Trophoblast cell (in vitro differentiated cells and primary cell): ENCODE data around the gene FGD2.
A peak's percentile ranks its signal among the peaks of the same experiment; 100 is the strongest.

Experiments used
- DNase-seq, 2 donors: peaks; one replicate each; pipeline ENCODE4 v3.0.0-alpha.2; 2016
- H2AFZ ChIP-seq: 2 replicates; pipeline ENCODE4 v1.6.1; 2013; ENCODE audit warnings: low read length, moderate library complexity, mild to moderate bottlenecking; ENCODE audit not compliant: insufficient read depth, poor library complexity
- H2AK5ac ChIP-seq: 2 replicates; pipeline ENCODE4 v1.6.1; 2013; ENCODE audit warnings: mild to moderate bottlenecking, low read length
- H2BK120ac ChIP-seq: 2 replicates; pipeline ENCODE4 v1.6.1; 2013; ENCODE audit warnings: low read length, mild to moderate bottlenecking, moderate library complexity; ENCODE audit not compliant: insufficient read depth, poor library complexity
- H2BK12ac ChIP-seq: 2 replicates; pipeline ENCODE4 v1.6.1; 2013; ENCODE audit warnings: mild to moderate bottlenecking, low read length, moderate library complexity
- H2BK5ac ChIP-seq: 2 replicates; pipeline ENCODE4 v1.6.1; 2013; ENCODE audit warnings: low read length, low read depth, moderate library complexity, mild to moderate bottlenecking; ENCODE audit not compliant: poor library complexity
- H3K14ac ChIP-seq: 2 replicates; pipeline ENCODE4 v1.6.1; 2013; ENCODE audit warnings: mild to moderate bottlenecking, low read length
- H3K18ac ChIP-seq: 2 replicates; pipeline ENCODE4 v1.6.1; 2013; ENCODE audit warnings: mild to moderate bottlenecking, low read length
- H3K23ac ChIP-seq: 2 replicates; pipeline ENCODE4 v1.6.1; 2013; ENCODE audit warnings: low read length
- H3K27ac ChIP-seq: 2 replicates; pipeline ENCODE4 v1.5.1; 2013; ENCODE audit warnings: low read depth, mild to moderate bottlenecking, inconsistent platforms, low read length, moderate library complexity
- H3K27me3 ChIP-seq: 2 replicates; pipeline ENCODE4 v1.6.1; 2013; ENCODE audit warnings: inconsistent platforms, mild to moderate bottlenecking, low read length, moderate library complexity; ENCODE audit not compliant: insufficient read depth
- H3K36me3 ChIP-seq, 2 experiments: 1 replicate in 1 of 2; 2 replicates in 1 of 2; pipeline ENCODE4 v1.6.1; 2013; ENCODE audit warnings: low read length in 2 of 2, mild to moderate bottlenecking in 2 of 2, moderate library complexity in 1 of 2; ENCODE audit not compliant: insufficient read depth in 2 of 2, control insufficient read depth in 1 of 2
- H3K4ac ChIP-seq: 2 replicates; pipeline ENCODE4 v1.6.1; 2013; ENCODE audit warnings: low read depth, mild to moderate bottlenecking, low read length, moderate library complexity
- H3K4me1 ChIP-seq, 2 experiments: 1 replicate in 1 of 2; 2 replicates in 1 of 2; pipeline ENCODE4 v1.6.1; 2013; ENCODE audit warnings: low read length in 2 of 2, mild to moderate bottlenecking in 2 of 2, moderate library complexity in 1 of 2; ENCODE audit not compliant: insufficient read depth in 2 of 2, control insufficient read depth in 1 of 2
- H3K4me2 ChIP-seq: 2 replicates; pipeline ENCODE4 v1.6.1; 2013; ENCODE audit warnings: inconsistent platforms, mild to moderate bottlenecking, low read length, moderate library complexity
- H3K4me3 ChIP-seq: 2 replicates; pipeline ENCODE4 v1.5.1; 2013; ENCODE audit warnings: mild to moderate bottlenecking, low read depth, low read length, inconsistent platforms
- H3K79me1 ChIP-seq: one replicate; pipeline ENCODE4 v1.6.1; 2013; ENCODE audit warnings: low read length
- H3K79me2 ChIP-seq: 2 replicates; pipeline ENCODE4 v1.6.1; 2013; ENCODE audit warnings: low read length, mild to moderate bottlenecking; ENCODE audit not compliant: control insufficient read depth, insufficient read depth, poor library complexity
- H3K9ac ChIP-seq: 2 replicates; pipeline ENCODE4 v1.6.1; 2013; ENCODE audit warnings: mild to moderate bottlenecking, low read length
- H3K9me3 ChIP-seq: 2 replicates; pipeline ENCODE4 v1.6.1; 2013; ENCODE audit warnings: low read depth, mild to moderate bottlenecking, control low read depth, inconsistent platforms, low read length; ENCODE audit not compliant: insufficient read depth
- H4K12ac ChIP-seq: 2 replicates; pipeline ENCODE4 v1.6.1; 2013; ENCODE audit warnings: low read depth, mild to moderate bottlenecking, low read length, moderate library complexity
- H4K8ac ChIP-seq: 2 replicates; pipeline ENCODE4 v1.6.1; 2013; ENCODE audit warnings: low read depth, mild to moderate bottlenecking, low read length, moderate library complexity
- H4K91ac ChIP-seq: one replicate; pipeline ENCODE4 v1.6.1; 2013; ENCODE audit warnings: low read depth, mild to moderate bottlenecking, low read length, moderate library complexity
- WGBS: extraction: QIAGEN DNeasy Blood & Tissue Kit; methylation state at CpG from one replicate; pipeline ENCODE4 v1.1.7; 2013; ENCODE audit warnings: missing lambda C conversion rate; ENCODE audit not compliant: insufficient read length, insufficient coverage; ENCODE audit errors: extremely low coverage; 5-methylcytosine and 5-hydroxymethylcytosine counted together

Gene FGD2

DNA sequence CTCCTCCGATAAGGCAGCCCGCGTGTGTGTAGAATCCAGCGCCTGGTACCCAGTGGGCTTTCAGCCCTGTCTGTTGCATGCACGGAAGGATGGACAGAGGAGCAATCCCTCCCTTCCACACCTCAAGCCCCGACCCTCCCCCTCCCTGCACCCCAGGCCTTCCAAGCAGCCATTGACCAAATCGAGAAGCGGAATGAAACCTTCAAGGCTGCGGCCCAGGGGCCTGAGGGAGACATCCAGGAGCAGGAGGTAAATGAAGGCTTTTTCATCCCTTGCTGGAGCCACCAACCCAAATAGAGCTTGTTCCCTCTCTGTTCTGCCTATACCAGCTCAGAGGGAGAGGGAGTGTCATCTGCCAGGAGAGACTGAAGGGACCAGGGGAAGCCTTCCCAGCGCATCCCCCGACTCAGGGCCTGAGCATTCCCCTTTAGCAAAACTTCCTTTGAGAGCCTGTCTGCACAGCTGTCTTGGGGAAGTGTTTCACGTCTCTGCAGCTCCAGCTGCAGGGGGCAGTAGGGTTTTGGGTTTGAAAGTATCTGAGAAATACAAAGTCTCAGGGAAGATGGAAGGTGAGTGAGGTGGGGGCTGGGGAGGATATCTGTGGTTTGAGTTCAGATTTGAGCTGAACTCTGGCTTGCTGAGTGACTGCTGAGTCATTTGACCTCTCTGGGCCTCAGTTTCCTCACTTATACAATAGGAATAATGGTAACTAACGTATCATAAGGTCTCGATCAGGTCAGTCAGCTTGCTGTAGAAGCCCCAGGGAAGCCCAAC lies 16.1 kb downstream of the FGD2 start:
- no peaks in the 10 kb centered on the region for H3K4me1 ChIP-seq
- WGBS, result no CpG with 5 or more reads among the region's 14 CpGs
- H4K8ac ChIP-seq, result no peak overlapping the region
- no peak overlapping the region for H3K4ac ChIP-seq
- H3K14ac ChIP-seq, result no peak overlapping the region
- no peaks in the 10 kb centered on the region for H3K79me2 ChIP-seq
- H2BK12ac ChIP-seq, result no peak overlapping the region
- H3K9ac ChIP-seq, result no peak overlapping the region
- H4K12ac ChIP-seq, result no peak overlapping the region
- no peak overlapping the region for H2BK120ac ChIP-seq
- no peak overlapping the region for H3K27ac ChIP-seq
- H3K4me2 ChIP-seq, result no peak overlapping the region
- H3K27me3 ChIP-seq, result no peaks in the 10 kb centered on the region
- DNase-seq, result peak in 1 of 2 donors; percentile 43
- no peak overlapping the region for H2BK5ac ChIP-seq
- no peak overlapping the region for H3K4me3 ChIP-seq
- peaks cover 5% of the 10 kb centered on the region for H3K9me3 ChIP-seq
- no peak overlapping the region for H2AK5ac ChIP-seq
- H3K36me3 ChIP-seq, result no peaks in the 10 kb centered on the region
- H3K23ac ChIP-seq, result no peak overlapping the region
- H4K91ac ChIP-seq, result no peak overlapping the region
- no peak overlapping the region for H2AFZ ChIP-seq
- H3K79me1 ChIP-seq, result no peaks in the 10 kb centered on the region
- no peak overlapping the region for H3K18ac ChIP-seq

DNA sequence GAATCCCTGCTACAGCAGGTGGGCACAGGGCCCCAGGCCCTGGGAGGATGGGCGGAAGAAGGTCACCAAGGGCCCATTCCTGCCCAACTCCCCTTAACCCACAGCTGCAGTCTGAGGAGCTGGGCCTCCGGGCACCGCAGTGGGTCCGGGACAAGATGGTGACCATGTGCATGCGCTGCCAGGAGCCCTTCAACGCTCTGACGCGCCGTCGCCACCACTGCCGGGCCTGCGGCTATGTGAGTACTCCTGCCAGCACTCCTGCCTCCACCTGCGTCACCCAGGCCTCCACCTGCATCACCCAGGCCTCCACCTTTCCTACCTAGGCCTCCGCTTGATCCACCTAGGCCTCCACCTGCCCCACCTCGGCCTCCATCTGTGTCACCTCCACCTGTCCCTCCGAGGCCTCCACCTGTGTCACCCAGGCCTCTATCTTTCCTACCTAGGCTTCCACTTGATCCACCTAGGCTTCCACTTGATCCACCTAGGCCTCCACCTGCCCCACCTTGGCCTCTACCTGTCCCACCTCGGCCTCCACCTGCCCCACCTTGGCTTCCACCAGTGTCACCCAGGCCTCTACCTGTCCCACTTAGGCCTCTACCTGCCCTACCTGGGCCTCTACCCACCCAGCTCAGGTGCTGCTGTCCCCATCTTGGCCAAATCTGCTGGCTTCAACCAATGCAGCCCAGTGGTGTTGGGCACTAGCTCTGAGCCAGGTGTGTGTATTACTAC lies 16.8 kb downstream of the FGD2 start:
- H3K4ac ChIP-seq, result no peak overlapping the region
- H2BK120ac ChIP-seq, result no peak overlapping the region
- H4K8ac ChIP-seq, result no peak overlapping the region
- H2AFZ ChIP-seq, result no peak overlapping the region
- no peak overlapping the region for H2AK5ac ChIP-seq
- no peaks in the 10 kb centered on the region for H3K27me3 ChIP-seq
- no peaks in the 10 kb centered on the region for H3K4me1 ChIP-seq
- H3K4me3 ChIP-seq, result no peak overlapping the region
- H4K91ac ChIP-seq, result no peak overlapping the region
- H3K9me3 ChIP-seq, result peaks cover 5% of the 10 kb centered on the region
- no peak overlapping the region for H3K27ac ChIP-seq
- H3K14ac ChIP-seq, result no peak overlapping the region
- WGBS, result no CpG with 5 or more reads among the region's 17 CpGs
- no peak overlapping the region for H3K9ac ChIP-seq
- DNase-seq, result no peak
- H3K36me3 ChIP-seq, result no peaks in the 10 kb centered on the region
- H3K18ac ChIP-seq, result no peak overlapping the region
- H3K23ac ChIP-seq, result no peak overlapping the region
- no peak overlapping the region for H2BK12ac ChIP-seq
- no peaks in the 10 kb centered on the region for H3K79me2 ChIP-seq
- no peak overlapping the region for H3K4me2 ChIP-seq
- H4K12ac ChIP-seq, result no peak overlapping the region
- no peak overlapping the region for H2BK5ac ChIP-seq
- H3K79me1 ChIP-seq, result no peaks in the 10 kb centered on the region

DNA sequence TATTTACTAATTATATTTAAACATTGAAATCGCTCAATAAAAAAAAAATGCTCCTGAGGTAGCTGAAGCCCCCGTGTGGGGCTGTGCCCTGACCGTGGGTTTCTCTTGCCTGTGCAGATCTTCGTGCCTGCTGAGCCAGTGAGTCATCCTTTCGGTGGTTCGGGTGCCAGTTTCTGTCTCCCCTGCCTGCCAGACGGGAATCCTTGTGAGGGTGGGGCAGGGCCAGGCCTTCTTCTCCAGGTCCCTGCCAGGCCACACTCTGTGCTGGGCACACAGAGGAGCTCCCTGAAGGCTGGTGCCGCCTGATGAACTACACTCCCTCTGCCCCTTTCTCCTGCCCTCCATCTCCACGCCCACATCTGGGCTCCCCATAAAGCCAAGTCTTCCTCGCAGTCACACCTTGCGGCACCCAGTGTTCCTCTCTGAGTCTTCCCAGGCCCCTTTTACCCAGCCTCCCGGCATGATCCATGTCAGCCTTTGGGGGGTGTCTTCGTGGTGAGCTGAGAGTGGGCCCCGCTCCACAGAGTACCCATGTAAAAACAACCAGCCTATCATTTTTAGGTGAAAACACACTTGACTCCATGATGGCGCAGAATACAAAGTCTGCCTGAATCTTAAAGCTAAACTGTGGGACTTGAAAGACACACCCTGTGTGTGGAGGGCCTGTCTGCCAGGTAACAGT lies 19.3 kb downstream of the FGD2 start:
- Histone ChIP-seq H2BK120ac (no peak overlapping the region), H3K18ac (no peak overlapping the region), H3K9me3 (peaks cover 5% of the 10 kb centered on the region), H3K23ac (no peak overlapping the region), H2BK5ac (no peak overlapping the region), H3K14ac (no peak overlapping the region), H3K4ac (no peak overlapping the region), H3K79me1 (no peaks in the 10 kb centered on the region), H3K4me3 (no peak overlapping the region), H3K9ac (no peak overlapping the region), H2AK5ac (no peak overlapping the region), H3K27ac (no peak overlapping the region), H4K12ac (no peak overlapping the region), H2AFZ (no peak overlapping the region), H3K4me1 (no peaks in the 10 kb centered on the region), H3K27me3 (no peaks in the 10 kb centered on the region), H3K36me3 (no peaks in the 10 kb centered on the region), H4K91ac (no peak overlapping the region), H3K4me2 (no peak overlapping the region), H3K79me2 (no peaks in the 10 kb centered on the region), H4K8ac (no peak overlapping the region), H2BK12ac (no peak overlapping the region)
- whole genome bisulfite sequencing, result no CpG with 5 or more reads among the region's 15 CpGs
- DNase-seq, result no peak

DNA sequence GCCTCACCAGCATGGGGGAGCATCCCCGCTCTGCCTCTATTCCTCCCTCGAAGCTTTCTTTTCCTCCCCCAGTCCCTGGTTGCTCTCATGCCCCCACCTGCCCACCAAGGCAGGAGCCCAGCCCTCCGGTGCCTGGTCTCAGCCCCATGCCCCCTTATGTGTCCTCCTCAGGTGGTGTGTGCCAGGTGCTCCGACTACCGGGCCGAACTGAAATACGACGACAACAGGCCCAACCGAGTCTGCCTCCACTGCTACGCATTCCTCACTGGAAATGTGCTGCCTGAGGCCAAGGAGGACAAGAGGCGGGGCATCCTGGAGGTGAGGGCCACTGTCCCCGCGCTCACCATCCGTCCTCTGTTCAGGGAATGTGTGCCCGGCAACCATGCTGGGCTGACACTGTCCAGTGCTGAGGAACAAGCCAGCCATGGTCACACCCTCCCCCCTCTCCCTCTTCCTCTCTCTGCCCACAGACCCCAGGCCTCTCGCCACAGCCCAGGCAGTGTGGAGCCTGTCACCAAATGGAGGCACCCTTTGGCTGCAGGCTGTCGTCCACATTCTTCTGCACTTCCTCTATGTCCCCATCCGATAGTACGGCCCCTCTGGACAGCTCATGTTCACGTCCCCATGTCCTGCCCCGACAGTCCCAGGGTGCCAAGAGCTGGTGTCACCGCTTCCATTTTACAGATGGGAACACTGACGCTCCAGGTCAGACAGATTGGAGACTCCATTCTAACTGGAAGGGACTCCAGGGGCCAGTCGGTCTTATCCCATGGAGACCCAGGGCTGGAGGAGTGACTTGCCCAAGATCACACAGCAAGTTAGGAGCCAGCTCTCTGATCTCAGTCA lies 20.4 kb downstream of the FGD2 start:
- Histone ChIP-seq H3K79me1 (no peaks in the 10 kb centered on the region), H3K4me2 (no peak overlapping the region), H2AK5ac (no peak overlapping the region), H3K14ac (no peak overlapping the region), H3K9me3 (peaks cover 5% of the 10 kb centered on the region), H3K4ac (no peak overlapping the region), H4K8ac (no peak overlapping the region), H2AFZ (no peak overlapping the region), H3K36me3 (no peaks in the 10 kb centered on the region), H2BK120ac (no peak overlapping the region), H2BK5ac (no peak overlapping the region), H3K4me1 (no peaks in the 10 kb centered on the region), H3K18ac (no peak overlapping the region), H3K27ac (no peak overlapping the region), H4K12ac (no peak overlapping the region), H3K4me3 (no peak overlapping the region), H3K23ac (no peak overlapping the region), H2BK12ac (no peak overlapping the region), H3K79me2 (no peaks in the 10 kb centered on the region), H4K91ac (no peak overlapping the region), H3K27me3 (no peaks in the 10 kb centered on the region), H3K9ac (no peak overlapping the region)
- WGBS, result no CpG with 5 or more reads among the region's 24 CpGs
- DNase-seq, result peak; percentile 37 to 67
